ENCODE data around the gene PRCC. TPM values are rescaled to one million over a fixed set of nuclear protein-coding genes. Genes with fewer than 3 reads are reported as not detected.
A peak's percentile ranks its signal among the peaks of the same experiment; 100 is the strongest.

PRCC gene
- polyA plus RNA-seq, 4 donors: 45.2 to 56.7 (median 52.8) TPM

DNA sequence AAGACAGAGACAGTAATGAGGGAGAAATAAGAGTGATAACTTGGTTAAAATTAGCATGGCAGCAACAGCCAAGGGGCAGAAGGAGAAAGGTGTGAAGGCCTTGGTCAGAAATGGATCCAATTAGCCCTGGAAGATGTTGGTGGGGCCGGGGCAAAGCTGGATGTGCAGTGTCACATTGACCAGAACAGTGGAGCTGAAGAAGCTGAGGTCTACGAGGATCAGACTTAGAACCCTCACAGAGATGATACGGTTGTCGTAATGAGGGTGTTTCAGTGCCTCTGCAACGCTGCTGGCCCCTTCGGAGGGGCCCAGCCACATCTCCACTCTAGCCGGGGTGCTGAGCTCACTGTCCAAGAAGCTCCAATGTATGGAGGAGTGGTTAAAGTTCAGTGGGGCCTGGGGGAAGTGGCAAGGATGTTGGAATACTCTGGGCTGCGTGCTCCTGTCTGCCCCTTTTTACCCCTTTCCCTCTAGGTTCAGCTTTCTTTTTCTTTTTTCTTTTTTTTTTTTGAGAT lies 35.1 kb downstream of the PRCC start:
- H3K27me3 ChIP-seq (ENCODE audit: control insufficient read depth in 3 of 3, insufficient read depth in 3 of 3, low read length in 3 of 3): no peaks in the 10 kb centered on the region
- peaks cover 11 to 40% (median 12%) of the 10 kb centered on the region in 3 donors for H3K36me3 ChIP-seq (ENCODE audit: control insufficient read depth in 3 of 3, insufficient read depth in 2 of 3, low read depth in 1 of 3, low read length in 3 of 3)
- H3K4me1 ChIP-seq (ENCODE audit: control insufficient read depth in 3 of 3, insufficient read depth in 2 of 3, low read depth in 1 of 3, low read length in 2 of 3): no peaks in the 10 kb centered on the region
- 87 to 93% (median 90%) methylated on average over 8 of the region's 8 CpGs for WGBS, 3 donors
- FAIRE-seq (no peak), DNase-seq (peak in 1 of 2 donors; percentile 24)
- H3K9me3 ChIP-seq (ENCODE audit: control insufficient read depth in 2 of 2, insufficient read depth in 1 of 2, low read depth in 1 of 2, low read length in 1 of 2): no peaks in the 10 kb centered on the region
- H3K27ac ChIP-seq (ENCODE audit: low read depth in 1 of 3, low read length in 2 of 3): no peak overlapping the region
- no peak overlapping the region for H3K4me3 ChIP-seq (ENCODE audit: low read depth in 1 of 3, low read length in 3 of 3)

DNA sequence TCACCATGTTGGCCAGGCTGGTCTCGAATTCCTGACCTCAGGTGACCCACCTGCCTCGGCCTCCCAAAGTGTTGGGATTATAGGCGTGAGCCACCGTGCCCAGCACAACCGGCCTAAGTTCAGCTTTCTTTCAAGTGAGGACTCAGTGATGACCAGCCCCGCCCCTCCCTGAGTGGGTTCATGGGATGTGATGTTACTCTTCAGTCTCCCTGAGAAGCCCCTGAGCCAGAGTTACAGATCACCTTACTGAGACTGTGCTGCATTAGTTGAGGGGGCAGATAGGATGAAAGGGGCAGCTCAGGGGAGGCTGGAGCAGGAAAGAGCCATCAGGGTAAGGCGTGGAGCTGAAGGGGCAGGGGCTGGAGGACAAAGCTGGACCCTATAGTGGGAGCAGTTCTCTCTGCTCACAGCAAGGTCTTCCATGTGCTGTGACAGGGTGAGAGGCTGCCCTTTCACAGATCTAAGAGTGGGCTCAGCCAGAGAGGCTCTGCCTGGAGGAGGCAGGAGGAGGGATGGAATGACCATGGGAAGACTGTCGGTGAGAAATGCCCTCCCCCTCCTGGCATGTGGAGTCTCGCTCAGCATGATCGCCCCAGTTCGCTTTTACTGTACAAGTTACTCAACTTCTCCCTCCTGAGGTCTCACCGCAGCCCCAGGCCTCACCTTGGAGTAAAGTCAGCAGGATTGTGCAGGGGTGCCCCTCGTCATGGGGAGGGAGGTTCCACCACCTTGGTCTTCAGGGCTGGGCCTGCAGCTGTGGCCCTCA lies 35.9 kb downstream of the PRCC start:
- Histone ChIP-seq H3K4me3 (ENCODE audit: low read depth in 1 of 3, low read length in 3 of 3) (no peak overlapping the region), H3K36me3 (ENCODE audit: control insufficient read depth in 3 of 3, insufficient read depth in 2 of 3, low read depth in 1 of 3, low read length in 3 of 3) (peaks cover 3 to 36% (median 6%) of the 10 kb centered on the region in 3 donors), H3K27me3 (ENCODE audit: control insufficient read depth in 3 of 3, insufficient read depth in 3 of 3, low read length in 3 of 3) (no peaks in the 10 kb centered on the region), H3K27ac (ENCODE audit: low read depth in 1 of 3, low read length in 2 of 3) (no peak overlapping the region), H3K4me1 (ENCODE audit: control insufficient read depth in 3 of 3, insufficient read depth in 2 of 3, low read depth in 1 of 3, low read length in 2 of 3) (no peaks in the 10 kb centered on the region), H3K9me3 (ENCODE audit: control insufficient read depth in 2 of 2, insufficient read depth in 1 of 2, low read depth in 1 of 2, low read length in 1 of 2) (no peaks in the 10 kb centered on the region)
- FAIRE-seq (no peak), DNase-seq (no peak)
- 79 to 90% (median 88%) methylated on average over 13 of the region's 13 CpGs for WGBS, 3 donors

DNA sequence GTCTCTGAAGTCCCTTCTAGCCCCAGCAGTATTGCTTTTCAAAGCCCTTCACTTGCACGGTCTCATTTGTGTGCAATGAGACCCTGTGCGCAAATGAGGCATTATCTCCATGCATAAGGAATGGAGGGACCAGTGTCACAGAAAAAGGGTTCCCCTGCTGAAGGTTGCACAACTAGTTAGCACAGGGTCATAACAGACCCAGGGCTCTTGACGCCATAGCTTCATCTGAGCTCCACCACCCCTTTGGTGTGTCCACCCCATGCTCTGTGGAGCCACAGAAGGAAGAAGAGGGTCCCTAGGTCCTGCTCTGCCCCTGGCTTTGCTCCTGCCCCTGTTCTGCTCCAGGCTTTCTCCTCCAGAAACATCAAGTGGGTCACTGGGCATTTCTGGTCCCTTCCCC lies 36.7 kb downstream of the PRCC start:
- no peaks in the 10 kb centered on the region for H3K9me3 ChIP-seq (ENCODE audit: control insufficient read depth in 2 of 2, insufficient read depth in 1 of 2, low read depth in 1 of 2, low read length in 1 of 2)
- H3K36me3 ChIP-seq (ENCODE audit: control insufficient read depth in 3 of 3, insufficient read depth in 2 of 3, low read depth in 1 of 3, low read length in 3 of 3): peaks cover 0 to 34% (median 5%) of the 10 kb centered on the region in 3 donors
- no peak overlapping the region for H3K4me3 ChIP-seq (ENCODE audit: low read depth in 1 of 3, low read length in 3 of 3)
- DNase-seq: no peak
- H3K27ac ChIP-seq (ENCODE audit: low read depth in 1 of 3, low read length in 2 of 3): no peak overlapping the region
- H3K27me3 ChIP-seq (ENCODE audit: control insufficient read depth in 3 of 3, insufficient read depth in 3 of 3, low read length in 3 of 3): no peaks in the 10 kb centered on the region
- WGBS, 3 donors: 71 to 81% (median 76%) methylated on average over 3 of the region's 3 CpGs
- no peak for FAIRE-seq
- H3K4me1 ChIP-seq (ENCODE audit: control insufficient read depth in 3 of 3, insufficient read depth in 2 of 3, low read depth in 1 of 3, low read length in 2 of 3): no peaks in the 10 kb centered on the region

DNA sequence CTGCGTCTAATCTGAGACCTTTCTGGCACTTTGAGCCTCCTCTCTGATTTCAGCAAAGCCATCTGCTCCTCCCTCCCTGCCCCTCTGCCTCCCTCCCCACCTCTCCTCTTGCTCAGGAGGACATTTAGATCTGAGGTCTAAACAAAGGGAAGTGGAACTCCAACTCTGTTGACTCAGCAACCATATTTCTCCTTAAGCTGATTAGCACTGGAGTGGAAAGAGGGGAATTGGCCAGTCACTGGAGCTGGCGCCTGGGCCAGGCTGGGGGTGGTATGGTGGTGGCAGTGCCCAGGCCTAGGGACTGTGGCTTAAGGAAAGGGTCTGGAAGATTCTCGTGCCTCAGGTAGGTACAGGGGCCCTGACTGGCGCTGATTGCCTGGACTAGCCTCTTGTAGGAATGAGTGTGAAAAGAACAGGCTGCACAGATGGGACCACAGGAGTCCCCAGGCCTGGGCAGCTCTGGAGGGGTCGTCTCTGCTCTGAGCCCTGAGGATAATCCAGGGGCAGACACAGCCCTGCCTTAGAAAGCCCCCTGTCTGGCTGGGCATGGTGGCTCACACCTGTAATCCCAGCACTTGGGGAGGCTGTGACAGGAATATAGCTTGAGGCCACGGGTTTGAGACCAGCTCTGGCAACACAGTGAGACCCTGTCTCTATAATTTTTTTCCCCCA lies 37.4 kb downstream of the PRCC start:
- H3K27ac ChIP-seq (ENCODE audit: low read depth in 1 of 3, low read length in 2 of 3): no peak overlapping the region
- peaks cover 0 to 35% (median 5%) of the 10 kb centered on the region in 3 donors for H3K36me3 ChIP-seq (ENCODE audit: control insufficient read depth in 3 of 3, insufficient read depth in 2 of 3, low read depth in 1 of 3, low read length in 3 of 3)
- no peaks in the 10 kb centered on the region for H3K27me3 ChIP-seq (ENCODE audit: control insufficient read depth in 3 of 3, insufficient read depth in 3 of 3, low read length in 3 of 3)
- DNase-seq: peak in 1 of 2 donors; percentile 24
- no peak for FAIRE-seq
- no peaks in the 10 kb centered on the region for H3K9me3 ChIP-seq (ENCODE audit: control insufficient read depth in 2 of 2, insufficient read depth in 1 of 2, low read depth in 1 of 2, low read length in 1 of 2)
- WGBS, 3 donors: 61 to 68% (median 64%) methylated on average over 6 of the region's 6 CpGs
- H3K4me1 ChIP-seq (ENCODE audit: control insufficient read depth in 3 of 3, insufficient read depth in 2 of 3, low read depth in 1 of 3, low read length in 2 of 3): no peaks in the 10 kb centered on the region
- no peak overlapping the region for H3K4me3 ChIP-seq (ENCODE audit: low read depth in 1 of 3, low read length in 3 of 3)

DNA sequence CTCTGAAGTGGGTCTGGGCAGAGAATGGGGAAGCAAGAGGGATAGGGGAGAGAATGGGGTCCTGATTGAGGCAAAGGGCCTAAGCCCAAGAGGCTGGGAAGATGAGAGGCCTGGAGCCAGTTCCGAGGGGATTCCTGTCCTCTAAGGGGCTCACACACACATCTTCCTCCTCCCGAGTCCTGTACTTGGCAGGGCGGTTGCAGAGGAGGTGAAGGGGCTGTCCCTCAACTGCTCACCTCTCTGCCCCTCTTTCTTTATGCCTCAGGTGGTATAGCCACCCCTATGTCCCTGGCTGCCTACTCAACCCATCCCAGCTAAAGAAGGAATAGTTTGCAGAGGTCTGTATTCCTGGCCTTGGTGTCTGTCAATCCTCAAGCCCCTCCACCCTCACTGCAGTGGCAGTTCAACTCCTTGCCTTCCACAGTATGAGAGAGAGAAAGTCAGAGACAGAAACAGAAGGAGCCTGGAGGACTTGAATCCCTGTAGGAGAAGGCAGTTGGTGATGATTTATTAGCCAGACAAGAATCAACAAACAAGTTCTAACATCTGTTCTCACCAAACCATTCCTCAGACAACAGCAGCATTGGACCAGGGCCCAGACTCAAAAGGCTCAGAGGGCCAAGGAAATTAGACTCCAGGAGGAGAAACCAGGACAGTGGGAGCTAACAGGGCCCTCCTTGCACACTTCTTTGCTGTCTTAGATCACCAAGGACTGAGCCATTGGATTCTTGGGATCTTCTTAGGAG lies 38.6 kb downstream of the PRCC start:
- WGBS, 3 donors: 85 to 90% (median 88%) methylated on average over 3 of the region's 3 CpGs
- H3K36me3 ChIP-seq (ENCODE audit: control insufficient read depth in 3 of 3, insufficient read depth in 2 of 3, low read depth in 1 of 3, low read length in 3 of 3): peaks cover 0 to 27% (median 0%) of the 10 kb centered on the region in 3 donors
- FAIRE-seq (no peak), DNase-seq (peak in 1 of 2 donors; percentile 21)
- no peak overlapping the region for H3K27ac ChIP-seq (ENCODE audit: low read depth in 1 of 3, low read length in 2 of 3)
- no peaks in the 10 kb centered on the region for H3K4me1 ChIP-seq (ENCODE audit: control insufficient read depth in 3 of 3, insufficient read depth in 2 of 3, low read depth in 1 of 3, low read length in 2 of 3)
- no peaks in the 10 kb centered on the region for H3K9me3 ChIP-seq (ENCODE audit: control insufficient read depth in 2 of 2, insufficient read depth in 1 of 2, low read depth in 1 of 2, low read length in 1 of 2)
- H3K27me3 ChIP-seq (ENCODE audit: control insufficient read depth in 3 of 3, insufficient read depth in 3 of 3, low read length in 3 of 3): no peaks in the 10 kb centered on the region
- no peak overlapping the region for H3K4me3 ChIP-seq (ENCODE audit: low read depth in 1 of 3, low read length in 3 of 3)

DNA sequence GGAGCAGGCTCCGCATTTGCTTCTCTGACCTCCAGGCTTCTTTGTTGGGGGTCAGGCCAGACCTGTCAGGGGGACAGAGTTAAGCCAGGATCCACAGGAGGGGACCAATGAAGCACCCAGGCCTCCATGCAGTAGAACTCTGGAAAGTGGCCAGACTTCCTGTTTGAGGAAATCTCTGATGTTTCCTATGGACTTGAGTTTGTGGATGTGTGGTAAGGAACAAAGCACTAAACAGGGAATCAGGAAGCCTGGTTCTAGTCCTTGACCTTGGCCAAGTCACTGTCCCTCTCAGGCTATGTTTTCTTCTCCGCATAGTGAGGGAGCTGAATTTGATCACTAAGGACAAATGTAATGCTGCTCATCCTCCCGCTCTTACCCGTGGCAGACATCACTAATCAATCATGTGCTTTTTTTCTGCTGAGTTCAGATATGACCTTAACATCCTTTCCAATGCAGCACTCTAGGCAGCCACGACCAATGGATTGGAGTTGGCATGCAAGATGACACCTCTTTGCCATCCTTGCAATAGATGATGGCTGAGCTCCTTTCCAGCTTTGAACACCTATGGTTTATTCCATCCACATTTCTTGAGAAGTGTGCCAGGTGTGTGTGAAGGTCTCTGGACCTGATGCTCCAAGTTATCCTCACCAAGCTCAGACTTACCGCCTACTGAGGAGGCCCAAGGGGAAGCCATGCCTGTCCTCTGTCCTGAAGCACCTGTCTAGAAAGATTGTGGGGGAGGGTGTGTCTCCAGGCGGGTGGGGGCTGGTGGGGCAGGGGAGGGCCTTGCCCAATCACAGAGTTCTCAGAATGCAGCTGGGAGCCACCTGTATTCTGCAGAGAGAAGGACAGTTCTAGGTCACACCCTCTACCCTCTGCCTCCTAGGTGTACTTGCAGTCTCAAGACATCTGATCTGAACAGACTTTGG lies 39.4 kb downstream of the PRCC start:
- no peaks in the 10 kb centered on the region for H3K4me1 ChIP-seq (ENCODE audit: control insufficient read depth in 3 of 3, insufficient read depth in 2 of 3, low read depth in 1 of 3, low read length in 2 of 3)
- H3K27ac ChIP-seq (ENCODE audit: low read depth in 1 of 3, low read length in 2 of 3): no peak overlapping the region
- WGBS, 3 donors: 73 to 78% (median 74%) methylated on average over 7 of the region's 7 CpGs
- H3K9me3 ChIP-seq (ENCODE audit: control insufficient read depth in 2 of 2, insufficient read depth in 1 of 2, low read depth in 1 of 2, low read length in 1 of 2): no peaks in the 10 kb centered on the region
- FAIRE-seq: no peak
- H3K4me3 ChIP-seq (ENCODE audit: low read depth in 1 of 3, low read length in 3 of 3): no peak overlapping the region
- H3K27me3 ChIP-seq (ENCODE audit: control insufficient read depth in 3 of 3, insufficient read depth in 3 of 3, low read length in 3 of 3): no peaks in the 10 kb centered on the region
- DNase-seq: no peak
- peaks cover 0 to 18% (median 0%) of the 10 kb centered on the region in 3 donors for H3K36me3 ChIP-seq (ENCODE audit: control insufficient read depth in 3 of 3, insufficient read depth in 2 of 3, low read depth in 1 of 3, low read length in 3 of 3)

DNA sequence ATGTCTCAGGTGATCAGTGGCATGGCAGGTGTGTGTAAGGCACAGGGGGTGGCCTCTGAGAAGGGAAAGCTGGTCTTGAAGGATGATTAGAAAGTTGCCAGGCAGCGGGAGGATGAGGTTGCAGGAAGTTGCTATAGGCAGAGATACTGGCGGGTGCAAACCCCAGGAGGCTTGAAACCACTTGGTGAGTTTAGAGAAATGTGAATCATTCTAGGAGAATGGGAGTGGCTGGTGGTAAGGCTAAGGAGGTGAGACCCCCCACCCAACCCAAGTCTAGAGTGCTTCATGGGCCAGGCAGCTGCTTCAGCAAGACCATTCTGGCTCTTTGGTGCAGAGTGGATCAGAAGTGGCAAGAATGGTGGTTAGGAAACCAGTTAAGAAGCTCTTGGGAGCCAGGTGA lies 40.3 kb downstream of the PRCC start:
- Histone ChIP-seq H3K27ac (ENCODE audit: low read depth in 1 of 3, low read length in 2 of 3) (no peak overlapping the region), H3K4me3 (ENCODE audit: low read depth in 1 of 3, low read length in 3 of 3) (no peak overlapping the region), H3K9me3 (ENCODE audit: control insufficient read depth in 2 of 2, insufficient read depth in 1 of 2, low read depth in 1 of 2, low read length in 1 of 2) (no peaks in the 10 kb centered on the region), H3K36me3 (ENCODE audit: control insufficient read depth in 3 of 3, insufficient read depth in 2 of 3, low read depth in 1 of 3, low read length in 3 of 3) (peaks cover 0 to 14% (median 0%) of the 10 kb centered on the region in 3 donors), H3K27me3 (ENCODE audit: control insufficient read depth in 3 of 3, insufficient read depth in 3 of 3, low read length in 3 of 3) (no peaks in the 10 kb centered on the region), H3K4me1 (ENCODE audit: control insufficient read depth in 3 of 3, insufficient read depth in 2 of 3, low read depth in 1 of 3, low read length in 2 of 3) (no peaks in the 10 kb centered on the region)
- FAIRE-seq (no peak), DNase-seq (no peak)
- WGBS, 3 donors: 74 to 80% (median 77%) methylated on average over 2 of the region's 2 CpGs

Data from small intestine (tissue), 7 donors.